Naive thymus-derived CD8-positive, alpha-beta T cell (primary cell): Measurements from ENCODE around the gene TMEM185A. TPM values are rescaled to one million over a fixed set of nuclear protein-coding genes. Genes with fewer than 3 reads are reported as not detected.
"Not testable (repeated sequence)": the region's sequence is repeated elsewhere in the genome, so short reads cannot be mapped to it uniquely, and the experiment has no call there.

Source experiments
- ATAC-seq, 2 donors: fragments of 150-1000 bp; cut with Tn5 transposase in 1 of 2; sonication (Bioruptor Pico), chemical (Tn5 transposase) in 1 of 2; 1 replicate in 1 of 2; 2 replicates in 1 of 2; pipeline ENCODE4 v1.10.0; 2021; ENCODE audit warnings: mild to moderate bottlenecking in 2 of 2, moderate library complexity in 2 of 2
- POLR2A ChIA-PET: fragments of 350-600 bp; sonication (Branson Sonifier 250); formaldehyde crosslinking; loops from one replicate; lab custom pipeline; 2021; ENCODE audit warnings: antibody characterized with exemption; lab: Charles Lee
- DNase-seq, 10 donors: peaks; one replicate each; pipeline versions ENCODE4 v3.0.0 to v3.0.0-alpha.2; 2020 to 2022
- H3K27ac Mint-ChIP-seq, 10 donors: one replicate each; pipeline ENCODE4 v1.8.0; 2020 to 2022; ENCODE audit warnings: mild to moderate bottlenecking in 10 of 10, mixed read lengths in 10 of 10, moderate library complexity in 4 of 10, inconsistent platforms in 1 of 10
- H3K27me3 Mint-ChIP-seq, 5 donors: one replicate each; pipeline ENCODE4 v1.8.0; 2021 to 2022; ENCODE audit warnings: mixed read lengths in 5 of 5
- H3K36me3 Mint-ChIP-seq, 3 donors: one replicate each; pipeline ENCODE4 v1.8.0; 2020 to 2022; ENCODE audit warnings: mixed read lengths in 3 of 3, mild to moderate bottlenecking in 2 of 3, inconsistent platforms in 1 of 3
- H3K4me1 Mint-ChIP-seq, 4 donors: one replicate each; pipeline ENCODE4 v1.8.0; 2021 to 2022; ENCODE audit warnings: mixed read lengths in 4 of 4
- H3K4me3 Mint-ChIP-seq, 10 donors: one replicate each; pipeline ENCODE4 v1.8.0; 2020 to 2022; ENCODE audit warnings: mild to moderate bottlenecking in 10 of 10, mixed read lengths in 10 of 10, moderate library complexity in 6 of 10, inconsistent platforms in 1 of 10
- H3K9me3 Mint-ChIP-seq, 9 donors: one replicate each; pipeline ENCODE4 v1.8.0; 2020 to 2022; ENCODE audit warnings: mixed read lengths in 9 of 9, mild to moderate bottlenecking in 3 of 9, inconsistent platforms in 1 of 9, moderate library complexity in 1 of 9
- polyA plus RNA-seq, 3 donors: library from polyadenylated mRNA; unstranded; fragments of 300-500 nt; fragmentation: Illumina TruSeq; gene quantifications; one replicate each; pipeline ENCODE4 v1.2.3, GENCODE V29; 2021
- total RNA-seq, 8 experiments: library from RNA in 2 of 8; stranded (reverse) in 2 of 8; gene quantifications; one replicate each; pipeline ENCODE4 v1.2.3 and lab custom pipeline; 2021 to 2026

Gene TMEM185A
- total and polyA plus RNA-seq, 5 experiments from 2014 or later, result 15.0 to 23.1 (median 22.1) TPM

DNA sequence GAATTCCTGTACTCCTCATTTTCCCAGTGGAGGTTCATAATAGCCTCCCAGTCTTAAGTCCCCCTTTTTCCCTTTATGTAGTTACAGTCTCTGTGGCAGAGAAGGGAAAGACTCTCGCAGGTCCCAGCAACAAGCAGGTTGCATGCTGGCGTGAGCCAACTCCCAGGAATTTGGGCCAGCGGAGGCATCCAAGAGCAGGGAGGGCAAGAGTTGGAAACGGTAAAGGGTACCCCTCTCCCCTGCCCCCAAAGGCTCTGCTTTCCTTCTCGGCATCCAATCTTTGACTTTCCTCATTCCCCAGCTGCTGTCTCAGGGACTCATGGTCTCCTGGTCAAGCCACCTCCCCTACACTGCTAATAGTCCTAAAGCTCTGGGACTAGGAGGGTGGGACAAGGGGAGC, 21.1 kb downstream of the TMEM185A start:
- DNase-seq, result no peak
- POLR2A ChIA-PET, result no interaction called here
- Mint-ChIP-seq H3K27me3 (no peaks in the 10 kb centered on the region), H3K9me3 (no peaks in the 10 kb centered on the region), H3K36me3 (peaks cover 0 to 28% (median 5%) of the 10 kb centered on the region in 3 donors), H3K4me3 (no peak overlapping the region), H3K4me1 (peaks cover 8 to 24% (median 15%) of the 10 kb centered on the region in 4 donors), H3K27ac (no peak overlapping the region)
- no peak for ATAC-seq

- DNase-seq, result no peak
- no peak for ATAC-seq
- H3K4me1 Mint-ChIP-seq, result peaks cover 0 to 11% (median 8%) of the 10 kb centered on the region in 4 donors
- POLR2A ChIA-PET, result no interaction called here
- H3K27me3 Mint-ChIP-seq, result no peaks in the 10 kb centered on the region
- no peak overlapping the region for H3K27ac Mint-ChIP-seq
- H3K4me3 Mint-ChIP-seq, result no peak overlapping the region
- peaks cover 0 to 39% (median 5%) of the 10 kb centered on the region in 3 donors for H3K36me3 Mint-ChIP-seq
- no peaks in the 10 kb centered on the region for H3K9me3 Mint-ChIP-seq
Measured at GRCh38 chrX:149607699-149608098, 23.9 kb downstream of the TMEM185A start.

DNA sequence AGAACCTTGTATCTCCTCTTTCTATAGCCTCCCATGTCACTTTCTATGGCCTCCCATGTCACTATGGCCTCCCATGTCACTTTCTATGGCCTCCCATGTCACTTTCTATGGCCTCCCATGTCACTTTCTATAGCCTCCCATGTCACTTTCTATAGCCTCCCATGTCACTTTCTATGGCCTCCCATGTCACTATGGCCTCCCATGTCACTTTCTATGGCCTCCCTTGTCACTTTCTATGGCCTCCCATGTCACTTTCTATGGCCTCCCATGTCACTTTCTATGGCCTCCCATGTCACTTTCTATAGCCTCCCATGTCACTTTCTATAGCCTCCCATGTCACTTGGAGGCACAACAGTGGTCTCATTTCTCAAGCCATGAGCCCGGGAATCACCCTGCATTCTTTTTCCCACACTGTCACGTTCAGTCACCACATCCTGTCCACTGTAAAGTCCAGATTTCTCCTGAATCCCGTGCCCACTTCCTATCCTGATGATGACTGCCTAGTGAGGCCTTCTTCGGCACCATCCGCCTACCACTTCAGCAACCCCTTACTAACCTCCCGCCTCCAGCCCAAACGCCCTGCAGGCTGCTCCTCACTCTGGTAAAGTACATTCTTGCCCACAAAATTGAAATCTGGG, 26.2 kb downstream of the TMEM185A start:
- not testable (repeated sequence) for DNase-seq
- peaks cover 0 to 42% (median 5%) of the 10 kb centered on the region in 3 donors for H3K36me3 Mint-ChIP-seq

GRCh38 chrX:149598603-149599002, 33.0 kb downstream of the TMEM185A start:
- H3K4me1 Mint-ChIP-seq, H3K4me3 Mint-ChIP-seq, H3K27me3 Mint-ChIP-seq, POLR2A ChIA-PET, H3K9me3 Mint-ChIP-seq, H3K27ac Mint-ChIP-seq, DNase-seq, ATAC-seq: not testable (repeated sequence)
- peaks cover 0 to 18% (median 0%) of the 10 kb centered on the region in 3 donors for H3K36me3 Mint-ChIP-seq

More for the DNA sequence above, 26.2 kb downstream of the TMEM185A start:
- not testable (repeated sequence) for H3K4me3 Mint-ChIP-seq, ATAC-seq, H3K4me1 Mint-ChIP-seq, H3K9me3 Mint-ChIP-seq, H3K27me3 Mint-ChIP-seq
- peak overlapping the region in 2 of 10 donors; percentile 1 to 92 for H3K27ac Mint-ChIP-seq
- POLR2A ChIA-PET, result interaction anchor here (0.9 kb wide), 1 partner anchor 149 kb away, joined by 4 read pairs; no protein-coding TSS in a partner anchor

- H3K4me3 Mint-ChIP-seq, H3K27me3 Mint-ChIP-seq, POLR2A ChIA-PET, H3K9me3 Mint-ChIP-seq, H3K4me1 Mint-ChIP-seq, H3K36me3 Mint-ChIP-seq, H3K27ac Mint-ChIP-seq, DNase-seq, ATAC-seq: not testable (repeated sequence)
Measured at GRCh38 chrX:149595943-149596342, 35.6 kb downstream of the TMEM185A start.

- H3K4me3 Mint-ChIP-seq, H3K9me3 Mint-ChIP-seq, ATAC-seq, POLR2A ChIA-PET, H3K27ac Mint-ChIP-seq, H3K27me3 Mint-ChIP-seq, DNase-seq, H3K4me1 Mint-ChIP-seq, H3K36me3 Mint-ChIP-seq: not testable (repeated sequence)
Measured at GRCh38 chrX:149595214-149595613, 36.4 kb downstream of the TMEM185A start, which contains the start of gene HSFX2. Gene HSFX2, minus strand, starts transcription at chrX:149595314. Its CDS starts 614 bp downstream, at chrX:149594700.

DNA sequence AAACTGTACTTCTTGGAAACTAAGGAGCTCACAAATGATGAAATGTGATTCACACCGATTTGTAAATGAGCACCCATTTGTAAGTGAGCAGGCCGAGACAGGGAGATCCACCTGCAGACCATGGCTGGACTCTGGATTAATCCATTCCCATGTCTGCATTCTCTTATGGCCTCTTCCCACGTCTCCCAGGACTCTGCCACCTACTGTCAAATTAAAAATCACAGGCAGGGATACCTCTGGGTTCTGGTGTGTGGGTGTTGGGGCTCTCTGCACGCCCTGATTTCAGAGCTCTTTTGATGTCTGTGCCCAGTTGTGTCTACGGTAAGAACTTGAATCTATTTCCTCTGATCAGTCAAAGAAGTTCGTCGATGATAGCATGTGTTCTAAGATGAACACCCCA, 40.6 kb downstream of the TMEM185A start:
- ATAC-seq, H3K27ac Mint-ChIP-seq, H3K4me1 Mint-ChIP-seq, POLR2A ChIA-PET, DNase-seq, H3K36me3 Mint-ChIP-seq, H3K4me3 Mint-ChIP-seq, H3K27me3 Mint-ChIP-seq, H3K9me3 Mint-ChIP-seq: not testable (repeated sequence)

DNA sequence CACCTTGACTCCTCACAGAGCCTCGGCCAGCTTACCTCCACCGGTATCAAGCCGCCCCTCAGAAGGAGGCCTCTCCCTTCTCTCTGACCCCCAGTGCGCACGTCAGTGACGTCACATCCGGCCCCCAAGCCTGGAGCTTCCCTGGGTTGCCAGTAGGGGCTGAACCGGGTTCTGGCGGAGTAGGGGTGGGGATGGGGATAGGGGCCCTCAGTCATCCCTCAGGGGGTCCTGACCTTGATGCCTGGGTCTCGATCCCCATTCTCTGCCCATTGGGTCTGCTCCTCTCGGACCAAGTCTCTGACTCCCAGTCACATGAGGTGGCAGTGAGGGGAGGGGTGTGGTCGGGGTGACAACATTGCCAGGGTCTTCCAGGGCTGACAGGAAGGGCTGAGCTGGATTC, 44.2 kb downstream of the TMEM185A start, which contains the start of gene MAGEA9B:
MAGEA9B (minus strand) TSS at position 101 of the 400 bp plus-strand sequence. CDS start 4,280 bp downstream, outside the sequence.
- H3K9me3 Mint-ChIP-seq, POLR2A ChIA-PET, H3K4me1 Mint-ChIP-seq, H3K36me3 Mint-ChIP-seq, H3K27me3 Mint-ChIP-seq, DNase-seq, H3K4me3 Mint-ChIP-seq, H3K27ac Mint-ChIP-seq, ATAC-seq: not testable (repeated sequence)

DNA sequence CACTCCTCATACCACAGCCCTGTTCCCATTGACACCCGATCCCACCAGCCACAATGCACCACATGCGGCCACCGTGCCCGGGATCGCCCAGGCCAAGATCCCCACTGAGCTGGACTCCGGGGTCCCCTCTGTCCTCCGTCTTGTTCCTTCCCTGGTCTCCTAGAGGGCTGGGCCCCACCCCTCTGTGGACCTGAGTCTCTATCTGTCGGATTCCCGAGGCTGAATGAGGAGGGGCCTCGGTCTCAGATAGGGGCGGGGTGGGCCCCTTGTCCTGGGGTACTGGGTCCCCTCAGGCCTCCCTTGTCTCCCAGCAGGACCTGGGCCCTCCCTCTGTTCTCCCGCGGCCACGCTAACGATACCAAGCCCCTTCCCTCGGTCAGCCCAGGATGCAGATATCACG, 46.0 kb downstream of the TMEM185A start:
- H3K4me1 Mint-ChIP-seq, H3K27me3 Mint-ChIP-seq, POLR2A ChIA-PET: not testable (repeated sequence)

DNA sequence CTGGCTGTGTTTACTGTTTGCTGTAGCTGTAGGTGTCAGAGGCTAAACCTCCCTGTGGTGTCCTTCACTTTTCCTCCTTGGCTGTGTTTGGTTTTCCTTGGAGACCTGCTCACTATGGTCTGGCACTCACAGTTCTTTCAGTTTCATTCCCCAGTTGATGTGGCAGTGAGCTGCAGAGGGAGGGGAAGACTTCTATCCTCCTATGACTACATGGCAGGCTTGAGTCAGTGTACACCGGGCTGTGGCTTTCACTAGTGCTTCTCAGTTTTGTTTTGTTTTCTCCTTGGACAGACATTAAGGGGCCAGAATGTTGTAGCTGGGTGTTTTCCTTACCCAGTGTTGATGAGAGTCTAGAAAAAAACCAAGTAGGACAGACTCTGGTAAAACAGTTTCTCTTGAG, 58.1 kb downstream of the TMEM185A start:
- H3K36me3 Mint-ChIP-seq, H3K27me3 Mint-ChIP-seq, POLR2A ChIA-PET, H3K9me3 Mint-ChIP-seq, DNase-seq, H3K27ac Mint-ChIP-seq, H3K4me1 Mint-ChIP-seq, H3K4me3 Mint-ChIP-seq, ATAC-seq: not testable (repeated sequence)

More for the DNA sequence above, 46.0 kb downstream of the TMEM185A start:
- not testable (repeated sequence) for DNase-seq, H3K9me3 Mint-ChIP-seq, ATAC-seq, H3K27ac Mint-ChIP-seq, H3K36me3 Mint-ChIP-seq, H3K4me3 Mint-ChIP-seq

- Mint-ChIP-seq H3K27me3 (peaks cover 0 to 4% (median 1%) of the 10 kb centered on the region in 5 donors), H3K36me3 (no peaks in the 10 kb centered on the region), H3K4me1 (no peaks in the 10 kb centered on the region), H3K27ac (no peak overlapping the region), H3K4me3 (no peak overlapping the region), H3K9me3 (no peaks in the 10 kb centered on the region)
- ATAC-seq, result no peak
- no peak for DNase-seq
- POLR2A ChIA-PET, result no interaction called here
Measured at GRCh38 chrX:149572743-149573142, 58.8 kb downstream of the TMEM185A start.

DNA sequence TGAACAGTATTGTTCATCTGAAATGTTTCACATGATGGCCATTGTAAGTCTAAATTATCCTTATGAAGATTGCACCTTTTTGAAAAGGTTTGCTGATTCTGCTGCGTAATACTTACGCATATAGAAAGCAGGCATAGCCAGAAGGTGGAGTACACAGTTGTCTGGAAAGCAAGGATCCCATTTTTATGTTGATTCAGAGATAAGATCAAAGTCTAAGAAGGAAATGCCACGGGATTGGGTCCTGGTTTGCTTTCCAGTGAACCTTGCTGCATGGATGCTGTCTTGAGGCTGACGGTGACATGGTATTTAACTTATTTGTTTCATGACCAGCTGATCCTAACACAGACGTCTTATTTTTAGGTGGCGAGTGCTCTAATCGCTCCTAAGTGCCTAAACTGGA, 59.8 kb downstream of the TMEM185A start:
- Mint-ChIP-seq H3K27ac (no peak overlapping the region), H3K4me3 (no peak overlapping the region), H3K27me3 (peaks cover 0 to 4% (median 4%) of the 10 kb centered on the region in 5 donors), H3K36me3 (no peaks in the 10 kb centered on the region), H3K9me3 (no peaks in the 10 kb centered on the region), H3K4me1 (no peaks in the 10 kb centered on the region)
- POLR2A ChIA-PET, result no interaction called here
- DNase-seq (no peak), ATAC-seq (no peak)

DNA sequence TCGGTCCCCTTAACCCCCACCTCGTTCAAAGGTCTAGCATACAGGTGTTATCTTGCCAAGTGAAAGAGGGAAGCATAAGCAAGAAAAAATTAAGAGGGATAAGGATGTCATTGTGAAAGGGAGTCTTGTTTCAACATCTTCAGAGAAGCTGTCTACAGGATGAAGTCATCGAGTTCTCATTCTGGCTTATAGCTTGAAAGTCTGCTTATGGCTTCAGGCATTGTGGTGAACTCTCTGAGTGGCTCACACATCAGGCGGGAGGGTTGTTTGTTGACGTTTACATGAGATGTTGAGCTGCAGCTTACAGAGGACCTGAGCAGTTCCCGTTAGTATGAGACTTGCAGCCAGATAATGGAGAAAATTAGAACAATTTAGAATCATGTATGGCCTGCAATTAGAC, 60.9 kb downstream of the TMEM185A start:
- POLR2A ChIA-PET, result no interaction called here
- Mint-ChIP-seq H3K36me3 (no peaks in the 10 kb centered on the region), H3K27ac (no peak overlapping the region), H3K4me1 (no peaks in the 10 kb centered on the region), H3K27me3 (peaks cover 0 to 4% (median 4%) of the 10 kb centered on the region in 5 donors), H3K9me3 (no peaks in the 10 kb centered on the region), H3K4me3 (no peak overlapping the region)
- DNase-seq, result no peak
- no peak for ATAC-seq

GRCh38 chrX:149569770-149570169, 61.8 kb downstream of the TMEM185A start:
- no peak for ATAC-seq
- POLR2A ChIA-PET, result no interaction called here

More at GRCh38 chrX:149569770-149570169, 61.8 kb downstream of the TMEM185A start:
- no peaks in the 10 kb centered on the region for H3K9me3 Mint-ChIP-seq
- H3K4me3 Mint-ChIP-seq, result no peak overlapping the region
- DNase-seq, result no peak
- no peaks in the 10 kb centered on the region for H3K36me3 Mint-ChIP-seq
- peaks cover 0 to 4% (median 4%) of the 10 kb centered on the region in 5 donors for H3K27me3 Mint-ChIP-seq
- H3K27ac Mint-ChIP-seq, result no peak overlapping the region
- no peaks in the 10 kb centered on the region for H3K4me1 Mint-ChIP-seq
